ENCODE results near the gene CNTN1. TPM values are rescaled to one million over a fixed set of nuclear protein-coding genes. Genes with fewer than 3 reads are reported as not detected.

The CNTN1 gene
- total and polyA plus RNA-seq, 9 of the 15 experiments (the other 6 are each of a cell fraction or from before 2014, with no cell fraction given) = 0.16 TPM; not detected in 8

DNA sequence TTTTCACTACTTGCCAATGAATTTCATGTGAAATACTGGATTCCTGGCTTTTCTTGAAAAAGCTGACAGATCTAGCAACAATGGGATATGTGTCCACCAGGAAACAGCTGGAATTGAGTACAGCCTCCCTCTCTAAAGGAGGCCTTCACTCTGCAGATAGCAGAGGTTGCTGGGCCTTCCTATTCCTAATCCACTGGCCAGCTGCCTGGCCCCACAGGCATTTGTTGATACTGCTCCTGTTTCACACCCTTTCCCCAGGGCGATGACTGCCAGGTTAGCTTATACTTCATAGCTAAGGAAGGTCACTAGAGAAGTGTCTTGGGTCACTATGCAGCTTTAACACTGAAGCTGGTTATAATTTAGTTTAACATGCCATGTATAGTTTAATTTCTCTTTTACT lies 408.3 kb downstream of the CNTN1 start:
- POLR2A ChIA-PET = no interaction called here
- CTCF ChIA-PET (ENCODE audit: low intra/inter-chr PET ratio) = no interaction called here
- in situ Hi-C loops (cut with MboI) (no loop called here), intact Hi-C loops (cut with micrococcal nuclease) (no loop called here)
- no peak overlapping the region for H3K27ac ChIP-seq (ENCODE audit: extremely low read depth, low read depth, low read length)
- no peaks in the 10 kb centered on the region for H3K9me3 ChIP-seq (replicated peaks; ENCODE audit: control insufficient read depth, insufficient read depth, low read depth, low read length)
- 0% methylated on average over 1 of the region's 1 CpG for WGBS (ENCODE audit: insufficient coverage, low coverage, missing lambda C conversion rate)
- DNase-seq (ENCODE audit: extremely low read depth in 1 of 4, low spot score in 3 of 4) = no peak
- no peaks in the 10 kb centered on the region for H3K27me3 ChIP-seq (ENCODE audit: control insufficient read depth in 2 of 2, insufficient read depth in 2 of 2, low read length in 2 of 2)
- no peaks in the 10 kb centered on the region for H4K20me1 ChIP-seq (replicated peaks; ENCODE audit: control insufficient read depth, insufficient read depth, low read length)
- H3K4me1 ChIP-seq (replicated peaks in 1 of 2; ENCODE audit: control insufficient read depth in 2 of 2, insufficient read depth in 2 of 2, low read length in 2 of 2) = no peaks in the 10 kb centered on the region
- no peaks in the 10 kb centered on the region for H3K79me2 ChIP-seq (ENCODE audit: control insufficient read depth, insufficient read depth, low read length)
- no peak for ATAC-seq
- FAIRE-seq = no peak
- H3K36me3 ChIP-seq (ENCODE audit: control insufficient read depth, insufficient read depth, low read length) = no peaks in the 10 kb centered on the region
- H2AFZ ChIP-seq (ENCODE audit: low read depth, low read length) = no peak overlapping the region
- H3K9ac ChIP-seq (ENCODE audit: insufficient read depth in 1 of 2, low read depth in 2 of 2, low read length in 2 of 2) = no peak overlapping the region
- no TSS peak for BruUV-seq (replicated peaks)
- H3K4me2 ChIP-seq (ENCODE audit: insufficient read depth, low read length) = no peak overlapping the region
- H3K9me1 ChIP-seq (ENCODE audit: control insufficient read depth, insufficient read depth, low read length) = no peaks in the 10 kb centered on the region
- no peak overlapping the region for H3K4me3 ChIP-seq
- TF ChIP-seq CCAR2 (IDR thresholded peaks at IDR 0.05; ENCODE audit: low read depth, low read length) = no peak
- no peak for TF ChIP-seq ZNF212 (CRISPR knock-in tag; IDR thresholded peaks at IDR 0.05)
- no peak for TF ChIP-seq ZNF699 (CRISPR knock-in tag; IDR thresholded peaks at IDR 0.05; ENCODE audit: insufficient replicate concordance)
- TF ChIP-seq MAFK (IDR thresholded peaks at IDR 0.05; ENCODE audit: low read length) = no peak
- TF ChIP-seq SP1 (CRISPR knock-in tag; IDR thresholded peaks at IDR 0.05) = no peak
- TF ChIP-seq RAD51 (IDR thresholded peaks at IDR 0.05; ENCODE audit: borderline replicate concordance, low read depth) = no peak
- no peak for TF ChIP-seq ATF7 (IDR thresholded peaks at IDR 0.05)
- no peak for TF ChIP-seq HNRNPK (IDR thresholded peaks at IDR 0.05; ENCODE audit: low read depth, low read length, poor library complexity, severe bottlenecking)
- no peak for TF ChIP-seq ZNF707 (CRISPR knock-in tag; conservative IDR thresholded peaks at IDR 0.05)
- TF ChIP-seq ZNF282 (CRISPR knock-in tag; IDR thresholded peaks at IDR 0.05) = no peak
- no peak for TF ChIP-seq ZNF695 (CRISPR knock-in tag; IDR thresholded peaks at IDR 0.05)
- TF ChIP-seq BRD4 (IDR thresholded peaks at IDR 0.05) = no peak
- TF ChIP-seq ARNT (IDR thresholded peaks at IDR 0.05) = no peak
- TF ChIP-seq, protein P1, sequence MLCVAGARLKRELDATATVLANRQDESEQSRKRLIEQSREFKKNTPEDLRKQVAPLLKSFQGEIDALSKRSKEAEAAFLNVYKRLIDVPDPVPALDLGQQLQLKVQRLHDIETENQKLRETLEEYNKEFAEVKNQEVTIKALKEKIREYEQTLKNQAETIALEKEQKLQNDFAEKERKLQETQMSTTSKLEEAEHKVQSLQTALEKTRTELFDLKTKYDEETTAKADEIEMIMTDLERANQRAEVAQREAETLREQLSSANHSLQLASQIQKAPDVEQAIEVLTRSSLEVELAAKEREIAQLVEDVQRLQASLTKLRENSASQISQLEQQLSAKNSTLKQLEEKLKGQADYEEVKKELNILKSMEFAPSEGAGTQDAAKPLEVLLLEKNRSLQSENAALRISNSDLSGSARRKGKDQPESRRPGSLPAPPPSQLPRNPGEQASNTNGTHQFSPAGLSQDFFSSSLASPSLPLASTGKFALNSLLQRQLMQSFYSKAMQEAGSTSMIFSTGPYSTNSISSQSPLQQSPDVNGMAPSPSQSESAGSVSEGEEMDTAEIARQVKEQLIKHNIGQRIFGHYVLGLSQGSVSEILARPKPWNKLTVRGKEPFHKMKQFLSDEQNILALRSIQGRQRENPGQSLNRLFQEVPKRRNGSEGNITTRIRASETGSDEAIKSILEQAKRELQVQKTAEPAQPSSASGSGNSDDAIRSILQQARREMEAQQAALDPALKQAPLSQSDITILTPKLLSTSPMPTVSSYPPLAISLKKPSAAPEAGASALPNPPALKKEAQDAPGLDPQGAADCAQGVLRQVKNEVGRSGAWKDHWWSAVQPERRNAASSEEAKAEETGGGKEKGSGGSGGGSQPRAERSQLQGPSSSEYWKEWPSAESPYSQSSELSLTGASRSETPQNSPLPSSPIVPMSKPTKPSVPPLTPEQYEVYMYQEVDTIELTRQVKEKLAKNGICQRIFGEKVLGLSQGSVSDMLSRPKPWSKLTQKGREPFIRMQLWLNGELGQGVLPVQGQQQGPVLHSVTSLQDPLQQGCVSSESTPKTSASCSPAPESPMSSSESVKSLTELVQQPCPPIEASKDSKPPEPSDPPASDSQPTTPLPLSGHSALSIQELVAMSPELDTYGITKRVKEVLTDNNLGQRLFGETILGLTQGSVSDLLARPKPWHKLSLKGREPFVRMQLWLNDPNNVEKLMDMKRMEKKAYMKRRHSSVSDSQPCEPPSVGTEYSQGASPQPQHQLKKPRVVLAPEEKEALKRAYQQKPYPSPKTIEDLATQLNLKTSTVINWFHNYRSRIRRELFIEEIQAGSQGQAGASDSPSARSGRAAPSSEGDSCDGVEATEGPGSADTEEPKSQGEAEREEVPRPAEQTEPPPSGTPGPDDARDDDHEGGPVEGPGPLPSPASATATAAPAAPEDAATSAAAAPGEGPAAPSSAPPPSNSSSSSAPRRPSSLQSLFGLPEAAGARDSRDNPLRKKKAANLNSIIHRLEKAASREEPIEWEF (CRISPR knock-in tag; IDR thresholded peaks at IDR 0.05) = no peak
- TF ChIP-seq, protein P2, sequence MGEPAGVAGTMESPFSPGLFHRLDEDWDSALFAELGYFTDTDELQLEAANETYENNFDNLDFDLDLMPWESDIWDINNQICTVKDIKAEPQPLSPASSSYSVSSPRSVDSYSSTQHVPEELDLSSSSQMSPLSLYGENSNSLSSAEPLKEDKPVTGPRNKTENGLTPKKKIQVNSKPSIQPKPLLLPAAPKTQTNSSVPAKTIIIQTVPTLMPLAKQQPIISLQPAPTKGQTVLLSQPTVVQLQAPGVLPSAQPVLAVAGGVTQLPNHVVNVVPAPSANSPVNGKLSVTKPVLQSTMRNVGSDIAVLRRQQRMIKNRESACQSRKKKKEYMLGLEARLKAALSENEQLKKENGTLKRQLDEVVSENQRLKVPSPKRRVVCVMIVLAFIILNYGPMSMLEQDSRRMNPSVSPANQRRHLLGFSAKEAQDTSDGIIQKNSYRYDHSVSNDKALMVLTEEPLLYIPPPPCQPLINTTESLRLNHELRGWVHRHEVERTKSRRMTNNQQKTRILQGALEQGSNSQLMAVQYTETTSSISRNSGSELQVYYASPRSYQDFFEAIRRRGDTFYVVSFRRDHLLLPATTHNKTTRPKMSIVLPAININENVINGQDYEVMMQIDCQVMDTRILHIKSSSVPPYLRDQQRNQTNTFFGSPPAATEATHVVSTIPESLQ (CRISPR knock-in tag; IDR thresholded peaks at IDR 0.05) = no peak
- no peak for TF ChIP-seq KDM5B (IDR thresholded peaks at IDR 0.05; ENCODE audit: insufficient replicate concordance, low read depth, low read length)
